ENCODE measurements around the gene STOML1.
"Not testable (repeated sequence)": the region's sequence is repeated elsewhere in the genome, so short reads cannot be mapped to it uniquely, and the experiment has no call there.

The STOML1 gene

GRCh38 chr15:73941871-73942635 lies 50.0 kb downstream of the STOML1 start:
- H3K4me1 Mint-ChIP-seq: peaks cover 61% of the 10 kb centered on the region
- H3K9me3 Mint-ChIP-seq: no peaks in the 10 kb centered on the region
- no peaks in the 10 kb centered on the region for H3K27me3 Mint-ChIP-seq (ENCODE audit: low read depth)
- TF ChIP-seq, protein P1, sequence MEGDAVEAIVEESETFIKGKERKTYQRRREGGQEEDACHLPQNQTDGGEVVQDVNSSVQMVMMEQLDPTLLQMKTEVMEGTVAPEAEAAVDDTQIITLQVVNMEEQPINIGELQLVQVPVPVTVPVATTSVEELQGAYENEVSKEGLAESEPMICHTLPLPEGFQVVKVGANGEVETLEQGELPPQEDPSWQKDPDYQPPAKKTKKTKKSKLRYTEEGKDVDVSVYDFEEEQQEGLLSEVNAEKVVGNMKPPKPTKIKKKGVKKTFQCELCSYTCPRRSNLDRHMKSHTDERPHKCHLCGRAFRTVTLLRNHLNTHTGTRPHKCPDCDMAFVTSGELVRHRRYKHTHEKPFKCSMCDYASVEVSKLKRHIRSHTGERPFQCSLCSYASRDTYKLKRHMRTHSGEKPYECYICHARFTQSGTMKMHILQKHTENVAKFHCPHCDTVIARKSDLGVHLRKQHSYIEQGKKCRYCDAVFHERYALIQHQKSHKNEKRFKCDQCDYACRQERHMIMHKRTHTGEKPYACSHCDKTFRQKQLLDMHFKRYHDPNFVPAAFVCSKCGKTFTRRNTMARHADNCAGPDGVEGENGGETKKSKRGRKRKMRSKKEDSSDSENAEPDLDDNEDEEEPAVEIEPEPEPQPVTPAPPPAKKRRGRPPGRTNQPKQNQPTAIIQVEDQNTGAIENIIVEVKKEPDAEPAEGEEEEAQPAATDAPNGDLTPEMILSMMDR (IDR thresholded peaks at IDR 0.05; ENCODE audit: unreplicated experiment in 3 of 3): no peak
- peak overlapping the region in 2 of 3 experiments; percentile 9 to 31 for H3K4me3 Mint-ChIP-seq
- peak overlapping the region; percentile 92 to 96 (median 94) for H3K27ac Mint-ChIP-seq
- H3K36me3 Mint-ChIP-seq (ENCODE audit: low read depth): peaks cover 10% of the 10 kb centered on the region

GRCh38 chr15:73941449-73941848 lies 50.6 kb downstream of the STOML1 start:
- Mint-ChIP-seq H3K4me3 (no peak overlapping the region), H3K36me3 (ENCODE audit: low read depth) (peaks cover 6% of the 10 kb centered on the region), H3K27me3 (ENCODE audit: low read depth) (no peaks in the 10 kb centered on the region), H3K9me3 (no peaks in the 10 kb centered on the region), H3K4me1 (peaks cover 67% of the 10 kb centered on the region), H3K27ac (peak overlapping the region; percentile 92 to 96 (median 94))
- TF ChIP-seq, protein P1 (IDR thresholded peaks at IDR 0.05; ENCODE audit: unreplicated experiment in 3 of 3): no peak

GRCh38 chr15:73941044-73941443 lies 51.1 kb downstream of the STOML1 start:
- TF ChIP-seq, protein P1 (IDR thresholded peaks at IDR 0.05; ENCODE audit: unreplicated experiment in 3 of 3): no peak
- no peaks in the 10 kb centered on the region for H3K9me3 Mint-ChIP-seq
- no peak overlapping the region for H3K4me3 Mint-ChIP-seq
- H3K4me1 Mint-ChIP-seq: peaks cover 71% of the 10 kb centered on the region
- H3K27me3 Mint-ChIP-seq (ENCODE audit: low read depth): no peaks in the 10 kb centered on the region
- H3K36me3 Mint-ChIP-seq (ENCODE audit: low read depth): peaks cover 6% of the 10 kb centered on the region
- peak overlapping the region; percentile 92 to 96 (median 94) for H3K27ac Mint-ChIP-seq

DNA sequence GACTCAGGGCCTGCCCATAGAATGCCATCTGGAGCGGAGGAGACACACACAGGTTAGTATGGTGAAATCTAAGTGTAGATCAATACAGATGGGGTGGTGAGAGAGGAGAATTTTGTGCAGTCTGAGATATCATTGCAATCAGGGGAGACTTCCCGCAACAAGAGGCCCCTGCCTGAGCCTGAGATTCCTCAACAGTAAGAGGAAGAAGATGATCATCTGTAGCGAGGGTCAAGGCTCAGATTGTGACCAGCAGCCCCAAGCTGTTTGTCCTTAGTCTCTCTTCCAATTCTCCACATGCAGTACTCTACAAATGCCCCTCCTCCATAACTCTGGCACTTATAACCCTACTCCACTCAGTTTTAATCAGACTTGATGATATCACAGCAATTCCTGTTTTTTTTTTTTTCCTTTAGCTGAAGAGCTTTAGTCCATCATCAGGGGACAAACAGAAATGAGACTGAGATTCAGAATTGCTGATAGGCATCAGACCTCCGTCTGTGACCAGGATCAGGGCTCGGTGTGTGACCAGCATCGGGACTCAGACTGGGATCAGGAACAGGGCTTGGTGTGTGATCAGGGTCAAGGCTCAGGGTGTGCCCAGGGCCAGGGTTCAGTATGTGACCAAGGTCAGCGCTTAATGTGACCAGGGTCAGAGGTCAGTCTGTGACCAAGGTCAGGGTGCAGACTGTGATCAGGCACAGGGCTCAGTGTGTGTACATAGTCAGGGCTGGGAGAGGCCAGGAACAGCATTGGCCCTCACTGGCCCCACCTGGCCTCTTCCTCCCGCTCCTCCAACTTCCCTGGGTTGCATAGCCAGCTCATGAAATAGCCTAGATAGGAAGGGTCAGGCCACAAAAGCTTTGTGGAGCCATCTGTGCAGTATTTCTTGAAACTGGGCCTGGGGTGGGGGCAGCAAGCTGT lies 51.8 kb downstream of the STOML1 start:
- TF ChIP-seq, protein P1 (IDR thresholded peaks at IDR 0.05; ENCODE audit: unreplicated experiment in 3 of 3): no peak
- Mint-ChIP-seq H3K9me3 (no peaks in the 10 kb centered on the region), H3K27ac (peak overlapping the region; percentile 69 to 79 (median 69)), H3K27me3 (ENCODE audit: low read depth) (no peaks in the 10 kb centered on the region), H3K4me1 (peaks cover 78% of the 10 kb centered on the region), H3K36me3 (ENCODE audit: low read depth) (peaks cover 5% of the 10 kb centered on the region), H3K4me3 (peak overlapping the region in 1 of 3 experiments; percentile 33)

DNA sequence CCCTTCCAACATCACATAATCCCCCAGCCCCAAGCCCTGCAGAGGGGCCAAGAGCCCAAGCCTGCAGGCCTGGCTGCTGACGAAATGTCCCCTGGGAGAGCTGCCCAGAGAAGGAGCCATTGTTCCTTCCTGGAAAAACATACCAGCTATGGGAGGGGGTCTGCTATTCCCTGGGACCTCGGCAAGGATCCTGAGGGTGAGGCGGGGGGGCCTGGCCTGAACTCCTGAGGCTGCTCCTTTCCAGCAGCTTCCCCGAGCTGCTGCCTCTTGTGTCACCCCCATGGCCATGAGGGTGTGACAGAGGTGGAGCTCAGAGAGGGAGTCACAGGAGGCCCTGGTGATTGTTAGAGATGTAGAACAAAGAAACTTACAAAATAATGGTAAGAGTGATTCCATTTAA lies 53.0 kb downstream of the STOML1 start:
- no peaks in the 10 kb centered on the region for H3K27me3 Mint-ChIP-seq (ENCODE audit: low read depth)
- no peaks in the 10 kb centered on the region for H3K36me3 Mint-ChIP-seq (ENCODE audit: low read depth)
- H3K9me3 Mint-ChIP-seq: no peaks in the 10 kb centered on the region
- TF ChIP-seq, protein P1 (IDR thresholded peaks at IDR 0.05; ENCODE audit: unreplicated experiment in 3 of 3): no peak
- peaks cover 77% of the 10 kb centered on the region for H3K4me1 Mint-ChIP-seq
- peak overlapping the region; percentile 69 to 71 (median 69) for H3K27ac Mint-ChIP-seq
- no peak overlapping the region for H3K4me3 Mint-ChIP-seq

DNA sequence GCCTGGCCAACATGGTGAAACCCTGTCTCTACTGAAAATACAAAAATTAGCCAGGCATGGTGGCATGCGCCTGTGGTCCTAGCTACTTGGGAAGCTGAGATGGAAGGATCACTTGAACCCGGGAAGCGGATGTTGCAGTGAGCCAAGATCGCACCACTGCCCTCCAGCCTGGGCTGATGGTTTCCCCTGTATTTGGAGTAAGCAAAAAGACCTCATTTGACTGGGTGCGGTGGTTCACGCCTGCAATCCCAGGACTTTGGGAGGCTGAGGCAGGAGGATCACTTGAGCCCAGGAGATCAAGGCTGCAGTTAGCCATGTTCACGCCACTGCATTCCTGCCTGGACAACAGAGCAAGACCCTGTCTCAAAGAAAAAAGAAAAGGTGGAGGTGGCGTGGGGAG lies 53.6 kb downstream of the STOML1 start:
- peak overlapping the region in 1 of 3 experiments; percentile 69 for H3K27ac Mint-ChIP-seq
- H3K4me1 Mint-ChIP-seq: peaks cover 70% of the 10 kb centered on the region
- H3K27me3 Mint-ChIP-seq (ENCODE audit: low read depth); H3K36me3 Mint-ChIP-seq (ENCODE audit: low read depth); H3K9me3 Mint-ChIP-seq; H3K4me3 Mint-ChIP-seq: not testable (repeated sequence)

Data from nephron (organoid).